Measurements from ENCODE around the gene ACLY. TPM values are rescaled to one million over a fixed set of nuclear protein-coding genes. Genes with fewer than 3 reads are reported as not detected.
A peak's percentile ranks its signal among the peaks of the same experiment; 100 is the strongest.

The ACLY gene
- total and polyA plus RNA-seq, 2 of the 13 experiments (the other 11 are each of a cell fraction or from before 2014, with no cell fraction given) = 111 to 218 TPM

GRCh38 chr17:41907633-41908539, 10.9 kb downstream of the ACLY start (continued):
- TF ChIP-seq, protein P1, sequence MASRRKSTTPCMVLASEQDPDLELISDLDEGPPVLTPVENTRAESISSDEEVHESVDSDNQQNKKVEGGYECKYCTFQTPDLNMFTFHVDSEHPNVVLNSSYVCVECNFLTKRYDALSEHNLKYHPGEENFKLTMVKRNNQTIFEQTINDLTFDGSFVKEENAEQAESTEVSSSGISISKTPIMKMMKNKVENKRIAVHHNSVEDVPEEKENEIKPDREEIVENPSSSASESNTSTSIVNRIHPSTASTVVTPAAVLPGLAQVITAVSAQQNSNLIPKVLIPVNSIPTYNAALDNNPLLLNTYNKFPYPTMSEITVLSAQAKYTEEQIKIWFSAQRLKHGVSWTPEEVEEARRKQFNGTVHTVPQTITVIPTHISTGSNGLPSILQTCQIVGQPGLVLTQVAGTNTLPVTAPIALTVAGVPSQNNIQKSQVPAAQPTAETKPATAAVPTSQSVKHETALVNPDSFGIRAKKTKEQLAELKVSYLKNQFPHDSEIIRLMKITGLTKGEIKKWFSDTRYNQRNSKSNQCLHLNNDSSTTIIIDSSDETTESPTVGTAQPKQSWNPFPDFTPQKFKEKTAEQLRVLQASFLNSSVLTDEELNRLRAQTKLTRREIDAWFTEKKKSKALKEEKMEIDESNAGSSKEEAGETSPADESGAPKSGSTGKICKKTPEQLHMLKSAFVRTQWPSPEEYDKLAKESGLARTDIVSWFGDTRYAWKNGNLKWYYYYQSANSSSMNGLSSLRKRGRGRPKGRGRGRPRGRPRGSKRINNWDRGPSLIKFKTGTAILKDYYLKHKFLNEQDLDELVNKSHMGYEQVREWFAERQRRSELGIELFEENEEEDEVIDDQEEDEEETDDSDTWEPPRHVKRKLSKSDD (CRISPR knock-in tag; IDR thresholded peaks at IDR 0.05; ENCODE audit: low read depth) = no peak
- TF ChIP-seq ZNF891 (CRISPR knock-in tag; IDR thresholded peaks at IDR 0.05) = no peak
- TF ChIP-seq ZNF501 (CRISPR knock-in tag; IDR thresholded peaks at IDR 0.05) = peak; percentile 93
- peak; percentile 99 for TF ChIP-seq HNF1A (IDR thresholded peaks at IDR 0.05; ENCODE audit: low read depth)
- peak; percentile 100 for TF ChIP-seq HNF1A (CRISPR knock-in tag; IDR thresholded peaks at IDR 0.05; ENCODE audit: borderline replicate concordance)
- TF ChIP-seq U2AF2 (IDR thresholded peaks at IDR 0.05; ENCODE audit: low read depth, low read length) = no peak
- TF ChIP-seq, protein P2, sequence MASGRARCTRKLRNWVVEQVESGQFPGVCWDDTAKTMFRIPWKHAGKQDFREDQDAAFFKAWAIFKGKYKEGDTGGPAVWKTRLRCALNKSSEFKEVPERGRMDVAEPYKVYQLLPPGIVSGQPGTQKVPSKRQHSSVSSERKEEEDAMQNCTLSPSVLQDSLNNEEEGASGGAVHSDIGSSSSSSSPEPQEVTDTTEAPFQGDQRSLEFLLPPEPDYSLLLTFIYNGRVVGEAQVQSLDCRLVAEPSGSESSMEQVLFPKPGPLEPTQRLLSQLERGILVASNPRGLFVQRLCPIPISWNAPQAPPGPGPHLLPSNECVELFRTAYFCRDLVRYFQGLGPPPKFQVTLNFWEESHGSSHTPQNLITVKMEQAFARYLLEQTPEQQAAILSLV (CRISPR knock-in tag; IDR thresholded peaks at IDR 0.05; ENCODE audit: borderline replicate concordance) = 0 out of 2 replicates have a peak, but pooled peaks have one; percentile 14
- TF ChIP-seq TOPORS (CRISPR knock-in tag; IDR thresholded peaks at IDR 0.05) = peak; percentile 84; the same call in 1 of the 2 replicates
- no peak; the same call in 1 of the 2 replicates for TF ChIP-seq ZBTB26 (CRISPR knock-in tag; IDR thresholded peaks at IDR 0.05; ENCODE audit: borderline replicate concordance)
- TF ChIP-seq ZSCAN20 (CRISPR knock-in tag; IDR thresholded peaks at IDR 0.05; ENCODE audit: borderline replicate concordance) = no peak
- TF ChIP-seq ZSCAN30 (CRISPR knock-in tag; IDR thresholded peaks at IDR 0.05) = no peak
- no peak for TF ChIP-seq NPAS2 (CRISPR knock-in tag; IDR thresholded peaks at IDR 0.05; ENCODE audit: borderline replicate concordance)
- peak; percentile 88 for TF ChIP-seq CEBPG (CRISPR knock-in tag; IDR thresholded peaks at IDR 0.05)
- TF ChIP-seq SRF (IDR thresholded peaks at IDR 0.05; ENCODE audit: low read depth, low read length) = no peak
- 0 out of 2 replicates have a peak, but pooled peaks have one; percentile 69 for TF ChIP-seq TOE1 (CRISPR knock-in tag; IDR thresholded peaks at IDR 0.05)
- TF ChIP-seq, protein P3, sequence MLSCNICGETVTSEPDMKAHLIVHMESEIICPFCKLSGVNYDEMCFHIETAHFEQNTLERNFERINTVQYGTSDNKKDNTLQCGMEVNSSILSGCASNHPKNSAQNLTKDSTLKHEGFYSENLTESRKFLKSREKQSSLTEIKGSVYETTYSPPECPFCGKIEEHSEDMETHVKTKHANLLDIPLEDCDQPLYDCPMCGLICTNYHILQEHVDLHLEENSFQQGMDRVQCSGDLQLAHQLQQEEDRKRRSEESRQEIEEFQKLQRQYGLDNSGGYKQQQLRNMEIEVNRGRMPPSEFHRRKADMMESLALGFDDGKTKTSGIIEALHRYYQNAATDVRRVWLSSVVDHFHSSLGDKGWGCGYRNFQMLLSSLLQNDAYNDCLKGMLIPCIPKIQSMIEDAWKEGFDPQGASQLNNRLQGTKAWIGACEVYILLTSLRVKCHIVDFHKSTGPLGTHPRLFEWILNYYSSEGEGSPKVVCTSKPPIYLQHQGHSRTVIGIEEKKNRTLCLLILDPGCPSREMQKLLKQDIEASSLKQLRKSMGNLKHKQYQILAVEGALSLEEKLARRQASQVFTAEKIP (CRISPR knock-in tag; IDR thresholded peaks at IDR 0.05; ENCODE audit: borderline replicate concordance) = no peak
- no peak for TF ChIP-seq ZNF619 (CRISPR knock-in tag; IDR thresholded peaks at IDR 0.05)

Measured in HepG2 (cell line).